Body of pancreas (tissue), 4 donors: Measurements from ENCODE around the gene RANBP1.

Experiments used
- CTCF ChIP-seq, 7 experiments: fragments of 450-650 bp in 4 of 7; fragments of 200-600 bp in 3 of 7; sonication (generic) in 3 of 7; IDR thresholded peaks; one replicate each; pipeline ENCODE4 v1.5.1; 2016 to 2019; ENCODE audit warnings: antibody characterized with exemption in 7 of 7
- POLR2A ChIP-seq, 3 donors: fragments of 450-650 bp; IDR thresholded peaks; one replicate each; pipeline ENCODE4 v1.6.1; 2016; ENCODE audit warnings: antibody characterized with exemption in 3 of 3, mild to moderate bottlenecking in 2 of 3

- no peak for TF ChIP-seq CTCF (IDR thresholded peaks at IDR 0.05)
- no peak for TF ChIP-seq POLR2A (IDR thresholded peaks at IDR 0.05)
These were observed 50.8 kb downstream of the RANBP1 start for GRCh38 chr22:20166703-20167102.
